HG02571 (cell line): ENCODE measurements around the gene SAFB2.
A peak's percentile ranks its signal among the peaks of the same experiment; 100 is the strongest.

Experiments
- ATAC-seq: cut with Tn5 transposase; IDR thresholded peaks from one replicate; pipeline ENCODE4 v1.9.1; 2021; ENCODE audit warnings: mild to moderate bottlenecking, moderate library complexity; ENCODE audit not compliant: unreplicated experiment

Gene SAFB2

DNA sequence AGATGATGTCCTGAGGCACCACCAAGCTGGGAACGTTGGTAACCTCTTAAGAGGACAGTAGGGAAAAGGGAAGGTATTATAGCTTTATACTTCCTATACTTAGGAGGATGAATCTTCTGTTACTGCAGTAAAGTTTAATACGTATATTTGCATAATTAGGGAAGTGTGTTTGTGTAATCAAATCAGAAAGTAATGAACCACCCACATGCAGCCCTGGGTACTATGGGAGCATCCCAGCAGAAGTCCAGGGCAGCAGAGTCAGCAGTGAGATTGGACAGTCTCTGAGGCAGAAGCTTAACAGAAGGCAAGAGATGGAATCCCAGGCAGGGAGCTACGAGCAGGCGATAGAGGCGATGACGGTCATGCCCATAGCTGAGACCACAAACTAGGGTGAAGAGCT lies 12.9 kb upstream of the SAFB2 start:
- no peak for ATAC-seq

DNA sequence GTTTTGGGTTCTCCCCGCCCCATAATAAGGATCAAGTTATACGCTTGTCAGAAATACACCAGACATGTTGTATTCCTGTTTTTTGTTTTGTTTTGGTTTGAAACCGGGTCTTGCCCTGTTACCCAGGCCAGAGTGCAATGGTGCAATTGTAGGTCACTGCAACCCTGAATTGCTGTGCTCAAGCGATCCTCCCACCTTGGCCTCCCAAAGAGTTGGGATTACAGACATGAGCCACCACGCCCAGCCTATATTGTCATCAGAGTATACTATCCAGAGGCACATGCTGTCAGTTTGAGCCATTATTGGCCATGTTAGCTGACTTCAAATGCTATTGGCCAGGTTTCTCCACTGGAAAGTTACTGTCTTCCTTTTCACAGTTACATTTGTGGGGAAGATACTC lies 10.1 kb upstream of the SAFB2 start:
- ATAC-seq, result no peak

DNA sequence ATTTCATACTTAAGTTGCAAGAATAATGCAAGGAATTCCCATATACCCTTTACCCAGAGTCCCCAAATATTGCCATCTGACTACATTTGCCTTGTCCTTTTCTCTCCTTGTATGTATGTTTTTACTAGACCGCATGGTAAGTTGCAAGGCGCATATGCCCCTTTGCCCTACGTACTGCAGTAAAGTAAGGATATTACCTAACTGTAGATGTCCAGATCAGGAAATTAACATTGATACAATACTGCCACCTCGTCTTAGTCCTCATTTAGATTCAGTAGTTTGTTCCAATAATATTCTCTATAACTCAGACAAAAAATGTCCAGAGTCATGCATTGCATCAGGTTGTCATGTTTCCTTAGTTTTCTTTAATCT lies 9.7 kb upstream of the SAFB2 start:
- no peak for ATAC-seq

DNA sequence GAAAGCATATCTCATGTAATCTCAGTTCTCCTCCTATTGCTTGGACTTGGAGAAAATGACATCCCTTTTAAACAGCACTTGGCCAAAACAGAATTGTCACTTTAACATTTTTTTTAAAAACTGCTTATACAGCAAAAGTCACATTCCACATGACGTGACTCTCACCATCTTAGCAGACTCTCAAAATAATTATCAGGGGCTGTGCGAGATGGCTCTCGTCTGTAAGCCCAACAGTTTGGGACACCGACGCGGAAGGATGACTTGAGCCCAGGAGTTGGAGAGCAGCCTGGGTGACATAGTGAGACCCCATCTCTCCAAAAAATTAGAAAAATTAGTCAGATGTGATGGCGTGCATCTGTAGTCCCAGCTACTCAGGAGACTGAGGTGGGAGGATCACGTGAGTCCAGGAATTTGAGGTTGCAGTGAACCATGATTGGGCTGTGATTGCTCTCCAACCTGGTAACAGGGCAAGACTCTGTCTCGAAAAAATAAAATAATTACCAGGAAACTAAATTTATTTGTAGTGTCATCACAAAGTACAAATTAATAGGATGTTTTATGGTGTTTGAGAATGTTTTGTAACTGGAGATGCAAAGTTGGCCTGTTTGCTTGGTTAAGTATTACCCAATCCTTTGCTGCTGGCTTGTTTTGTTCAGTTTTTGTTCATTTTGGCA lies 9.1 kb upstream of the SAFB2 start:
- no peak for ATAC-seq

DNA sequence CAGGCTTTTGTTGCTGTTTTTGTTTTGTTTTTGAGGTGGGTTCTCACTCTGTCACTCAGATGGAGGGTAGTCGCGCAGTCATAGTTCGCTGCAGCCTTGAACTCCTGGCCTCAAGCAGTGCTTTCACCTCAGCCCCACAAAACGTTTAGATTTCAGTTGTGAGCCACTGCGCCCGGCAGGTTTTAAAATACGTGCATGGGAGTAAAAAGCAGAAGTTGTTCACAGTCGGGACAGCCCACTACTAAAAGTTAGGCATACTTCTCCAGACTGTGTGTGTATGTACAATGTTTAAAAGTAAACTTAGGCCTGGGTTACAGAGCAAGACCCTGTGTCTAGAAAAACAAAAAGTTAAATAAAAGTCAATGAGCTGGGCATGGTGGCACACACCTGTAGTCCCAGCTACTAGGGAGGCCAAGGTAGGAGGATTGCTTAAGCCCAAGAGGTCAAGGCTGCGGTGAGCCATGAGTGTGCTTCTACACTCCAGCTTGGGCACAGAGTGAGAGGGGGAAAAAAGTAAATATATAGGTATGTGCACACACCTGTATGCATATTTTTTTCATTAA lies 6.4 kb upstream of the SAFB2 start:
- no peak for ATAC-seq

DNA sequence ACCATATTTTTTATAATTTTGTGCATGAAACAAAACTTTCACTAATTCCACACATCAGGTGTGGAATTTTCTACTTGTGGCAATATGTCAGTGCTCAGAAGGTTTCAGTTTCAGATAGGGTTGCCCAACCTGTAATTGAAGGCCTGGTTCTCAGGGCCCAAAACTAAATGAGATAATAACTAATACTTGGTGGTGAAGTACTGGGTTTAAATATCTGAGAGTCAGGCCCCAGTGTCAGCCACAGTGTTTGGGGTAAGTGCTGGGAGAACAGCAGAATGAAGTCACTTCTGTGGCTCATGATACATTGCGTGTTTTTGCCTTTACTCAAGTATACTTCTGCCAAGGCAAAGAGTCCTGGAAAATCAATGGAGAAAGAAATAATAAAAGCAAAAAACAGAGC lies 5.9 kb upstream of the SAFB2 start:
- ATAC-seq, result no peak

DNA sequence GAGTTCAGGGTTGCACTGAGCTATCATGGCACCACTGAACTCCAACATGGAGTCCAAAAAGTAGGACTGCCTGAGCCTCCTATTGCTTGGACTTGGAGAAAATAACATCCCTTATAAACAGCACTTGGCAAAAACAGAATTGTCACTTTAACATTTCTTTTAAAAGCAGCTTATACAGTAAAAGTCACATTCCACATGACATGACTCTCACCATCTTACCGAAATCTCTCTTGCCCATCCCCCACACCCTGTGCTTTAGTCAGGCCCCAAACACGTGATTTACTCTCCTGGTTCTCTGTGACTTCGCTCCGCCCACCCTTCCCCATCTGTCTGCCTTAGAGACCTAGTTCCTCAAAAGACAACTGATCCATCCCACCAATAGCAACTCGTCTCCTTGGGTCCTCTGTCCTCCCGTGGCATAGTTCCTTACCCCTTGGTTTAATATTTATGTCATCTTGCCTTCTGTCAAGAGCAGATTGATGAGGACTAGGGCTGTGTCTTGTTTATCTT lies 4.9 kb upstream of the SAFB2 start:
- ATAC-seq, result no peak

DNA sequence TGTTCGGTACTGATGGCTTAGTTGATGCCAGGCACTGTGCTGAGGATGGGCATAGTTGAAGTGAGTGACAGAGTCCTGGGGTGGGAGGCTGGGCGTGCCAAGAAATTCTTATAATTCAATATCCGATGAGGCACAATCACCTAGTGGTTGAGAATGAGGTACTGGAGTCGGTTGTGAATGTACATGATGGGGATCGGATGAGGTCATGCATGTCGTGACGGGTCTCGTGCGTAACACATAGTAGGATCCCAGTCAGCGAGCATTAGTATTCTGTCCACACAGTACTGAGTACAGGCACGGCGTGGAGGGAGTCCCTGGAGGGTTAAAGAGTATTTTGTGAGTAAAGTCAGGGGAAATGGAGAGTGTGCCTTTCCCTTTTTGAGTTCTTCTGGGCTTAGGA lies 3.1 kb upstream of the SAFB2 start:
- no peak for ATAC-seq

DNA sequence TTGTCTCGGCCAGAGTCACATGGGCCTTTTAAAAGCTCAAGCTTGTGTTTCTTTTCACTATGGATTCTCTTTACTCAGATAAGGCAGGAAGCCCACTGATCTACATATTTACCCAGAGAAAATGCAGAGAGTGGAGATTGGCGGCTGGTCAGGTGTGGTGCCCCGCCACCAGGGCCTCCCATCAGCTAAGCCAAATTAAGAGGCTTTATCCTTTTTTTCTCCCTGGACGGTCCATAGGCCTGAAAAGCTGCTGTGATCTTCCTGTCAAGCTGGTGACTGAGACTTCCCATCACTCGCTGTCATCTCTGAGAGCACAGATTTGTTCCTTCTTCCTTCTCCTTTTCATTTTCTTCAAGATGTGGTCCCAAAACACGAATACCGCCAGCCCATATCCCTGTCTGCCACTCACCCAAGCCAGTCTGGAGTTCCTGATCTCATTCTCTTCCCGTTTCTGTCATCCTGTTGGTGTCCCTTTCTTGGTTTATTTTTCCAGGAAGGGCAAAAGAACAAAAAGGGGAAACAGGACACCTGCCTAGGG lies 2.2 kb upstream of the SAFB2 start:
- no peak for ATAC-seq

DNA sequence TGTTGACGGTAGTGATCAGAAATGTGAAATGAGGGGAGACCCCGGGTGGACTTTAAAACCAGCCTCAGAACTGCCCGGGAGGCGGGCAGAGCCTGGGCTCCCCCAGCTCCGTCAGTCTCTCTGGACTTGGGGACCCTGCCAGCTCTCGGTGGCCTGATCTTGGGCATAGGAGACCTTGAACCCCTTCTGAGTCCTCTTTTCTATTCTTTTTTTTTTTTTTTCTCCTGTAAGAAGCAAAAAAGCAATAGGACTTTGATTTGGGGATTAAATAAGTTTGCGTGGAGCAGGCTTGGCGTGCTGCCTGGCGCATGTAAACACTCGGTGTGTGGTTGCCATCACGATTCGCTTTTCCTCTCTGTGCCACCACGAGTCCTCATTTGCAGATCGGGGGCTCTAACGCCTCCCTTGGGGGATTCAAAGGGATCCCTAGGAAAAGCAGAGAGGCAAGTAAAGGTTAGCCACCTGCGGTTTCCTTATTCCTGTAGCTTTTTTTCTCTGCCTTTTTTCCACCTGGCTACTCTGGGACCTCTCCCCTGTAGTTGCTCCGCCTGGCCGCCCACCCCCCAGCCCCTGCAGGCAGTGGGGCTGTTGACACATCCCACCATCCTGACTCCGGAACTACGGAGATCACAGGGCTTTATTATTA lies 1.6 kb upstream of the SAFB2 start:
- ATAC-seq, result no peak

DNA sequence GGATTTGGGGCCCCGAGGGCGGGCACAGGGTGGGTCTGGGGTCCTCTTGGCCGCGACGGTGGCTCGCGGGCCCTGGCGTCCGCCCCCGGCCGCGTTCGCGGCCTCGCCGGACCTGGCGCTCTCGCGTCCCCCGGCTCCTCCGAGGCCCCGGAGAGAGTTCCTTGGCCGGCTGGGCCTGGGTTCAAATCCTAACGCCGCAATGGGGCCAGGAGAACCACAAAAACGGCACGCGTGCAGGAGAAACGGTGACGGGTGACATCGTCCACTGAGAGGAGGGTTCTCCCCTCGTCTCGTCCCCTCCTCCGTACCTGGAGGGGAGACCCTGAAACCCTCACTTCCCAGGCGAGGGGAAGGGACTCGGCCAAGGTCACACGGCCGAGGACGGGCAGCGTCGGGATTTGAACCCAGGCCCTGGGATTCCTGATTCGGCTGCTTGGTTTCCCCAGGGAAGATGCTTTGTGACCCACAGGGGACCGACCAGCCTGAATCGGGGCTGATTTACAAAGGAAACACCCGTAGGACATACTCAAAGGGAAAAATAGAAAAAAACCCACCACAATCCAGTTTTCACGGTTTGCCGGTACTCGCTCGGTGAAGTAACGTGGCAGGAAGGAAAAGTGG lies 931 bp upstream of the SAFB2 start:
- peak; percentile 3 for ATAC-seq

DNA sequence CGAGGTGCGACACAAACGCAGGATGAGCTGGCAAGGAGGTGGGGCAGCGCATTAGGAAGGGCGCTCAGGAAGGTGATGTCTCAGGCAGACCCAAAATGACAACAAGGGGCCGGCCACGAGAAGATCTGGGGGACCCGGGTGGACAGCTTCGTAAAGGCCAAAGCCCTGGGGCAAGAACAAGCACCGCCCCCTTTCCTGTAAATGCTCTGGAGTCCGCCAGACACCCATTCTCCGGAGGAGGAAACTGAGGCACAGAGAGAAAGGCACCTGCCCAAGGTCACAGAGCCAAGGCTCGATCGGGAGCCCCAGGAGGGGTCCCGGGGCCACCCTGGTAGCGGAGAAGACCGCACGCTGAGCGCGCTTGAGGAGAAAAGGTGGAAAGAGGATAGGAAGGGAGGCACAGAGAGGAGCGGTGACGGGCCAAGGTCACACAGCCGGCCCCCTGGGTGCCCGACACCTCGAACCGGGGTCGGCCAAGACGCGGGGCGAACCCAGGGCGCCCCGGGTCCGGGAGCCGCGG lies 571 bp downstream of the SAFB2 start:
- ATAC-seq, result no peak

DNA sequence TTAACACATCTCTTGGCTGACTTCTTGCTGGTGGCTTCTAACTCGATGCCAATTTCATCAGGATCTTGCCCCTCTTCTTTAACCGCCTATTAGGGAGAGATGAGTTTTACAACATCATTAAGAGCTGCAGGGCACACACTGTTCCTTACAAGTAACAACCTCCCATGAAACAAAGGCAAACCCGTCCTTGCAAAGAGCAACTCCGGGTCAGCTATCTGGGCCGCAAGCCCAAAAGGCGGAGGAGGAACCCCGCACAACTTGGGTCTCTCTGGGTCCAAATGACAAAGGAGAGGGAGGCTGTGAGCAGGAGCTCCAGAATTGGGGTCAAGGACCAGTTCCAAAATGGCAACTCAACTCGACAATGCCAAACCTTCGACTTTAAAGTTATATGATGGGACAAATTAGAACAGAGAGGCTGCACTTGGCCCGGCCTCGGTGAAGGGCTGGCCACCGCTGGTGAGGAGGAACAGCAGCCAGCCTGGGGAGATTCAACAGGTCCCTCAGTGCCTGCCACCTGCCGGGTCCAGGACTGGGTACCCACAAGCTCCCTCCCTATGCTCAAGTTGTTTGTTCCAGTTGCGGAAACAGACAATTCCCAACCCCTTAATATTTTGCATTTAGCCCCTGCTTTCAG lies 1.1 kb downstream of the SAFB2 start:
- ATAC-seq, result no peak

DNA sequence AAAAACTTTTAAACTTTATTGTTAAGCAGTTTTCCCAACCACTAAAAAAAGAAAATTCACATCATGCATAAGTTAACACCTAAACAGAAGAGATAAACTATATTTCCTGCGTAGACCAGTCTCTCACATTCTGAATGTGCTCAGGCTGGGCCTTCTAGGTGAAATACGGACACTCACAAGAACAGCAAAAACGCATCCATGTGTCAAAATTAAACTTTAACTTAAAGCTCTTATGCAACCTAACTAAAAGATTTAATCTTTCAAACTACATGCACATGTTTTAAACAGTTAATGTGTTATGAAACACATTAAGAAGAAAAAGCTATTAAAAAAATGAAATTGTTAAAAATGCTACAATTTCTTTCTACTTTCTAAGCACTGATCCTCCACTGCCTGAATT lies 2.6 kb downstream of the SAFB2 start:
- no peak for ATAC-seq

DNA sequence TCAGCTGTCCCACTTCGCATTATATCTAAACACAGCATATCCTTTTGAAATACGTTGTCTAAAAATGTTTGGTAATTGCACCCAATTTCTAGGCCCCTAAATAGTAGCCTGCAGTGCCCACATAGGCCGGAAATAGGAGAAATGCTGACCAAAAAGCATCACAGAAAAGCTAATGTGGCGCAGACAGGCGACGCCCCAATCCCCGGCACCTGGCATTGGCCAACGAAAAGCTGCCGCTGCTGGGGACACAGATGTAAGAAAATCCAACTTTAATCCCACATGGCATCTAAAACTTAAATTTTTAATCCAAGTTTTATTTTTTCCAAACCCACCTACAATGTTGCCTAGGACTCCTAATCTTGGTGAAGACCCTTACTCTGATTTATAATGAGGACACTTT lies 4.0 kb downstream of the SAFB2 start:
- ATAC-seq, result no peak

DNA sequence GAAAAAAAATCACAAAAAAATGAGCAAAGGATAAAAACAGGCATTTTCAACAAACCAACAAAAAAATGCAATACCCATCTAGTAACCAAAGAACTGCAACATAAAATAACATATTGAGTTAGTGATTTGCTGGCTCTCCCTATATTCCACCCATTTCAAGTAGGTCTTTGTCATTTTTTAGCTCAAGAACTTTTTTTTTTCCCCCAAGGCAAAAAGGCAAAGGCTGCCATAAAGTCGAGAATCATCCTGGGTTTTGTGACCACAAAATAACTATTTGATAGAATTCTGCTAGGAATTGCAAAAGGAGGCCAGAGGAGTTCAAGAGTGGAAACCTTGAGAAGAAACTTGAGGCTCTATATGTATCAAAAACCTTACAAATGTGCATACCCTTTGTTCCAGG lies 5.5 kb downstream of the SAFB2 start:
- ATAC-seq, result no peak

DNA sequence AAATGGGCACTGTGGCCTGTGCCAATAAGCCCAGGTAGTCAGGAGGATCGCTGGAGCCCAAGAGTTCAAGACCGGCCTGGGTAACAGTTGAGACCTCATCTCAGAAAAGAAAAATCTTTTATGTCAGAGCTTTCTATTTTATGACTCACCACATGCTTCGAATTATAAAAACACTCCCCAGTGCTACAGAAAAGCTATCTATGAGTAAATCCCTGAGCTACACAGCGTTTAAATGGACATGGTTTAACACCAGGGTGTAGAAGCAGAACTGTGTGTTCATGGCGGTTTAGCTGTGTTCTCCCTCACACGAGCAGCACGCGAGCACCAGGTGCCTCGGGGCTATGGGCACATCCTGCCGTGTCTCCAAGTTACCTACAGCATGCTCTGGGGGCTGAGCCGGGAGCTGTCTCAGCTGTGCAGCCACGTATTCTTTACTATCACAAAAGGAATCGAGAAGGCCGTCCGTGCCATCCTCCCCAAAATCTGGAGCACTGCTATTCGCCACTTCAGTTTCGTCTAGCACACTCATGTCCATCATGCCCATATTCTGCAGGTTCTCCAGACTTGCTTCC lies 6.7 kb downstream of the SAFB2 start:
- ATAC-seq, result no peak

DNA sequence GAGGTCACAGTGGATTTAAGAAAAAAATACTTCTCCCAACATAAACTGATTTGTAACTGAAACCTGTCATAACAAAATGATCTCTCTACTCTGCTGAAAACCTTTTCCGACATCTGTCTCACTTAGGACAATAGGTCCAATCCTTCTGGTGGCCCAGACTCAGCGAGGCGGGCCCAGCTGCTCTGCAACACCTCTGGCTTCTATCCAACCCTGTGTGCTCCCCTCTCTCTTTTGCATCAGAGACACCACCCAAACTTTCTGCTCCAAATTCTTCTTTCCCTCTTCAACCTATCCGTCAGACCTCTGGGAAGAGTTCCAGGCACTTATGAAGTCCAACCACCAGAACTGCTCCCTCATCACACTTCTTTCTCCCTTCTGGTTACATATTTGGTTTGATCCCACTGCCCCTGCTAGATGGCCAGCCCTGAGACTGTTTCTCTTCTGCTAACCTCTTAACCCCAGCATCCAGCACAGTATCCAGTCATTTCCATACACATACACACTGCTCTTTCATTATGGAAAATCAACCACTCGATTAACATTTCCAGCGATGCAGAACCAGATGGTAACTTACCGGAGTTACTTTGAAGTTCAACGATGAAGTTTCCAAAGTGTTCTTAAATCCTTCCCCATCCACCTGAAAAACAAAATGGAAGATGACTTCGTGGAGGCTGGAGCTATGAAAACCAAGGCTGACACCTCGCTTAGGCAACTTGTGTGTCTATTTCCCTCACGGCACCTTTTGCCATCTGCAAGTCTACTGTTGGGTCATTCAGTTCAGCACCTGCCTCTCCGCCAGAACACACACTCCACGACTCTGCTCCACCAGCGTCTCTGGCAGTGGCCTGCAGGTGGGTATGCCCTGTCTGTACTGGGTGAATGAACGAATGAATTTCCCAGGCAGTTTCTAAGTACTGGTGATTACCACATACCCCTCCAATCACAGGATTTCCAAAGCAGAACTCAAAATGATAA lies 9.4 kb downstream of the SAFB2 start:
- ATAC-seq, result no peak

DNA sequence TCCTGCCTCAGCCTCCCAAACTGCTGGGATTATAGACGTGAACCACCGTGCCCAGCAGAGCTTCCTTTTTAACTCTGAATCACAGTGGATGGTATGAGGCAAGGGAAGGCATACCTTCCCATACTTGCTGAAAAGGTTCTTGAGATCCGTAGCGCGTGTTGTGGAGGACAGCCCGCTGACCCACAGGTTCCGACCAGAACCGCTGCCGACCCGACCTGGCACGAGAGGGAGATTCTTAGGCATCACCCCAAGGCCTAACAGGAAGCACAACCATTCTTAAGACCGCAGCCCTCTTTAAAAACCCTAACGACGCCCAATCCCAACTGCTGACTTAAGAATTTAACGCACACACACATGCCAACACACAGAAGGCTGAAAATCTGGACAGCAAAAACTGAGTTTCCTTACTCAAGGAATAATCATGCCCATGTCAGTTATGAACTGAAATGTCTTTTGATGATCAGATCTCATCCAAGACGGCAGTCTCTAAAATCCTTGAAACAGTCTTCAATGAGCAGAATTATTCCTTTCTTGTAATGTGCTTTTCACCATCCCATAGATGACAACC lies 12.6 kb downstream of the SAFB2 start:
- no peak for ATAC-seq
